Measurements from ENCODE around the gene SBF2.
"Not testable (repeated sequence)": the region's sequence is repeated elsewhere in the genome, so short reads cannot be mapped to it uniquely, and the experiment has no call there.

The SBF2 gene

DNA sequence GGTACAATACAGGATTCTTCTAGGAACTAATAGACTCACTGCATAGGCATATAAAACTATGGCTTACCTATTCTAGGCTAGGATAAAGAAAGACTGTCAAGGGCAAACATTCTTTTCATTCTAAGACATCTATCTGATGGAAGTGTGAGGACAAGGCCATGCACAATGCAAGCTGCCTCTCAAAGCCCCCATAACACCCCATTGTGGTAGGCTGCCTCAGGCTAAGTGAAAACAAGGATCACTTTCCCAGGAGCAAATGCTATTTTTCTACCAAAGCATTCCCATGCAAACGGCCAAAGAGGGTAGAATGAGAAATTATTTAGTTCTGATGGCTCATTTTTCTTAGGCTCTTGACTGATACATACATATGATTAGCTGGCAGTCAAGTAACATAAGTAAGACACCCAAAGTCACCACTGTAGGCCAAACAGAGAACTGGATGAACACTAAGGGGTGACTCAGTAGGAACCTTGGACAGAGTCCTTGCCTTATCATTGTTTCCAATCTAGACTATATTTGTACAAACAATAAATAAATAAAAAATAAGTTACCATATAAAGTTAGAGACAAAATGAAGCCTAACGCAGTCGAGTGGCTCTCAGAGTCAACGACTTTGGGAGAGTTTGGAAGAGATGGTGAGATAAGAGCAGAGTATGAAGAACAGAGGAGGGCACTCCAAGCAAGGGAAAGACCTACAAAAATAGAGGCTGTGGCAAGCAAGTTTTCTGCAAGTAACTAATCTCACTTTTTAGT, 303.6 kb downstream of the SBF2 start:
- no peak for DNase-seq

DNA sequence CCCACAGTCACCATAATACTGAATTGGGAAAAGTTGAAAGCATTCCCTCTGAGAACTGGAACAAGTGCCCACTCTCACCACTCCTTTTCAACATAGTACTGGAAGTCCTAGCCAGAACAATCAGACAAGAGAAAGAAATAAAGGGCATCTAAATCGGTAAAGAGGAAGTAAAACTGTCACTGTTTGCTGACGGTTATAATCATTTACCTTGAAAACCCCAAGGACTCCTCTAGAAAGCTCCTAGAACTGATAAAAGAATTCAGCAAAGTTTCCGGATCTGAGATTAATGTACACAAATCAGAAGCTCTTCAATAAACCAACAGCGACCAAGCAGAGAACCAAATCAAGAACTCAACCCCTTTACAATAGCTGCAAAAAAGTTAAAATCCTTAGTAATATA, 306.7 kb downstream of the SBF2 start:
- not testable (repeated sequence) for DNase-seq

- DNase-seq: no peak
These were observed 311.0 kb downstream of the SBF2 start for GRCh38 chr11:9982796-9983579.

DNA sequence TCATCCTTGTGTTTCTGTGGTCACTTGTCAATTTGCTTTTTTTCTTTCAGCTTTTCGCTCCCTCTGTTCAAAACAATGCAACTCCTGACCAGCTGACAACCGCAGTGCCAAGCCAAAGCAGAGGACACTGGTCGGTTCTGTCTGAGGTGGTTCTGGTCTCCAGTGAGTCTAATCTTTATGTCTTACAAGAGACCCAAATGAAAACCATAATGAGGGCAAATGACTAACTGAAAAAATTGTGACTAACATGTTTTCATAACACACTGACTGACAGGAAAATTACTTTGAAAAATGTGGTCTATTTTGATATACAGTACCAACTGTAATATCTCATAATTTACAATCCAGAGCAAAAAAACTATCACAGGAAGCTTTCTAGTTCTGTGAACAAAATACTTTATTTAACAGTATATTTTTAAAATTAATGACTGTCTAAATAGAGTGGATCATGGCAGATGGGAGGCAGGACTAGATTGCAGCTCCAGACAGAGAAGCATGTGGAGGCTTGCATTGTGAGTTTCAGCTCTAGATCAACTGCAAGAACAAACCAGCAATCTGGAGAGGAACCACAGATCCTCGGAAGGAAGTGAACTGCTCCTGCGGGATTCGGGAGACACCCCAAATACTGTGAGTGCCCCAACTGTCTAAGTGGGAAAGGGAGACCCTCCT, 311.8 kb downstream of the SBF2 start:
- DNase-seq: no peak

GRCh38 chr11:9980931-9981330, 313.1 kb downstream of the SBF2 start:
- no peak for DNase-seq

GRCh38 chr11:9977554-9977953, 316.5 kb downstream of the SBF2 start:
- no peak for DNase-seq

GRCh38 chr11:9974375-9974774, 319.6 kb downstream of the SBF2 start:
- DNase-seq: no peak

DNA sequence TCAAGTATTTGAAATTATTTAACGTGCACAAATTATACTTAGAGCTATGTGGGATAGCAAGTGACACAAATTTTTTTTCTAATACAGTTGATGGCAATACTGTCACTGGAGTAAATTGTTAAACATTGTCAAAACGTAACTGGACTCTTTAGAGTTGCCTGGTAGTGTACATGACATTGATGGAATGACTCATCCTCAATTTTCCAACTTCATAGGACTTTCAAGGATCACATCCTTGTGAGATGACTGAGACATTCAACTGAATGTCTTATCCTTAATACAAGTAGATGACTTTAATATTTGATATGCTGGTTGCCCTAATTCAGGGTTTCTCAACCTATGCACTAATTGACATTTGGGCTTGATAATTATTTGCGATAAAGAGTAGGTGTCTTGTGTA, 320.1 kb downstream of the SBF2 start:
- no peak for DNase-seq

DNA sequence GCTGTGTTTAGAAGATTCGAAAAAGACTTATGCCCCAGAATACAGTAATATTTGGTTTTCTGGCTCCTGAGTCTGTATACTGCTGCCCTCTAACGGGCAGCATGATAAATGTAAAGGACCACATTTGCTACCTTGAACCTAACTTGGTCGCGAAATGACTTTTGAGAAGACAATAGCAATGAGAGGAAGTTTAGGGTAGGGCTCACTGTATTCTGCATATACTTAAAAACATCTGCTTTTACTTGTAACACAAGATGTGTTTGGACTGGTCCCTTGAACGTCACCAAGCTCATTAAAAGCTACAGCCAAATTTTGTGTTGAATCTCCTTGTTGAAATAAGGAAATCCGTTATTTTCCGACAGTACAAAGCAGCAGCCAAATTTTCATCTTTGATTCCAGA, 321.0 kb downstream of the SBF2 start:
- DNase-seq: peak; percentile 47

DNA sequence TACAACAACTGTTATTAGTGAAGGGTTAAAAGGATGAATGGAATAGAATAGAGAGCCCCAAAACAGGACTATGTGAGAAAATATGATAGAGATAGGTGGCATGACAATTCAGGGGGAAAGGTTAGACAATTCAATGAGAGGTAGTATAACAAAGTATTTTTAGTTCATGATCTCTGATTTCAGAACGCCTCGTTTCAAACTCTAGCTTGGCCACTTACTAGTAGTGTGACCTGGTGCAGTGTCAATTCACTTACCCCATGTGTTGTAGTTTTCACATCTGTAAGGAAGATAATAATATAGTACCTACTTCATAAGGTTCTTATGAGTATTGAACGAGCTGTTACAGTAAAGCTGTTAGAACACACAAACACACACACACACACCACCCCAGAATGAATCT, 322.1 kb downstream of the SBF2 start:
- DNase-seq: no peak

DNA sequence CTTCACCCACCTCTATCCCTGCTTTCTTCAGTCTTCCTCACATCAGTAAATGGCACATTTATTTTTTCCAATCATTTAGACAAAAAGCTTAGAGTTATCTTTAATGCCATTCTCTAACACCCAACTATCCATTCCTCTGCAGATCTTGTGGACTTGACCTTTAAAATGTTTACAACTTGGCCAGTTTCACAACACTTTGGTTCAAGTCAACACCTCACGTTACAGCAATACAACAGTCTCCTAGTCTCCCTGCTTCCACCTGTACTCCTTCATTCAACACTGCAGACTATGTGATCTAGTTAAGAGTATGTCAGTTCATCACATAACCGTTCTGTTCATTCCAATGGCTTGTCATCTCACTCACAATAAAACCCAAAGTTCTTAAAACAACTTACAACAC, 325.0 kb downstream of the SBF2 start:
- DNase-seq: no peak

GRCh38 chr11:9962722-9963121, 331.3 kb downstream of the SBF2 start:
- no peak for DNase-seq

- no peak for DNase-seq
These were observed 336.9 kb downstream of the SBF2 start for GRCh38 chr11:9957072-9957471.

DNA sequence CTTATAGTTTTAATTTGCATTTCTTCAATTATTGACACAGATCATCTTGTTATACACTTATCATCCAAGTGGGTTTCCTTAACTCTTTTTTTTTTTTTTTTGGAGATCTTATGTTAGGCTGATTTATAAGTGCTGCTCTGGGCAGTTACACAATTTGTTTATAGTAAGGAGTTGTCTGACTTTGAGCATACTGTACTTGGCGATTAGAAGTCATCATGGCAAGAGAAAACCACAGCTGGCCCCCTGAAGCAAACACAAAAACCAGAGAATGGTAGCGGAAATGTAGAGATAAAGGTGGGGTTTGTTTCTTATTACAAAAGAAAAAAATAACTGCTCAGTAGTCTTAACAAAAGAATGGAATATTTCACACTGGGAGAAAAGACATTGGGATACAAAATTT, 337.5 kb downstream of the SBF2 start:
- no peak for DNase-seq

GRCh38 chr11:9955391-9955790, 338.6 kb downstream of the SBF2 start:
- DNase-seq: no peak

- DNase-seq: no peak
These were observed 339.9 kb downstream of the SBF2 start for GRCh38 chr11:9953994-9954626.

DNA sequence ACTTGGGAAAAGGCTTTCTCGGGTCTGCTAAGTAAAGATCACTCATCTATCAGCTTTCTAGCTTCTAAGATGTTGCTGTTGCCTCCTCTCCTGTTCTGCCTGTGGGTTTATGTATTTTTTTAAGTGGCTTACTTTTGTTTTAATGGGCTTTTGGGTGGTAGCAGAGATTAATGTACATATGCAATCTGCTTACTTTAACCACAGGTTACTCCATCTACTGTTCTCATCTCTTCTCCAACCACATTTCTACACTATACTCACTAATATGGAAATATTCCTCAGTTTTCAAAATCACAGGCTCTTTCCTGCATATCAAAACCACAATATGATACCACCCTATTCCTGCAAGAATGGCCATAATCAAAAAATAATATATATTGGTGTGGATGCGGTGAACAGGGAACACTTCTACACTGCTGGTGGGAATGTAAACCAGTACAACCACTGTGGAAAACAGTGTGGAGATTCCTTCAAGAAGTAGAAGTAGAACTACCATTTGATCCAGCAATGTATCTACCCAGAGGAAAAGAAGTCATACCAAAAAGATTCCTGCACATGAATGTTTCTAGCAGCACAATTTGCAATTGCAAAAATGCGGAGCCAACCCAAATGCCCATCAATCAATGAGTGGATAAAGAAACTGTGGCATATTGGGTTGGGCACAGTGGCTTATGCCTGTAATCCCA, 341.4 kb downstream of the SBF2 start:
- DNase-seq: no peak

DNA sequence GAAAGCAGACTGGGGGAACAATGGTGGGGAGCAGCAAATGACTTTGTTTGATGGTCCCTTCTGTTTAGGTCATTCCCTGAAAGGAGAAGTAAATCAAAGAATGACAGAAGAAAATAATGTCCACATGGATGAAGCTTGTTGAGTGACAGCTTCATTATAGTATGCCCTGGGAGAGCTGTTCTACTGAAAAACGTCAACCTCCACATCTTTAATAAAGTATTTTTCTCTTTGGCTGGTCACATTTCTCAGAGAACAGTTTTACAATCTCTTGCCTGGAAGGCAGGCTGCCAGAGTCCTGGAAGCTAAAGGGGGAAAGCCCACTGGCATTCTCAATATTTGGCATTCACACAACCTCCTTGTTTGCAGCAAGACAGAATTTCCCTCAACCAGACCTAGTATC, 342.2 kb downstream of the SBF2 start:
- DNase-seq: no peak

- no peak for DNase-seq
These were observed 343.6 kb downstream of the SBF2 start for GRCh38 chr11:9950462-9950861.

- DNase-seq: peak; percentile 2
These were observed 346.7 kb downstream of the SBF2 start for GRCh38 chr11:9947231-9947864.

DNA sequence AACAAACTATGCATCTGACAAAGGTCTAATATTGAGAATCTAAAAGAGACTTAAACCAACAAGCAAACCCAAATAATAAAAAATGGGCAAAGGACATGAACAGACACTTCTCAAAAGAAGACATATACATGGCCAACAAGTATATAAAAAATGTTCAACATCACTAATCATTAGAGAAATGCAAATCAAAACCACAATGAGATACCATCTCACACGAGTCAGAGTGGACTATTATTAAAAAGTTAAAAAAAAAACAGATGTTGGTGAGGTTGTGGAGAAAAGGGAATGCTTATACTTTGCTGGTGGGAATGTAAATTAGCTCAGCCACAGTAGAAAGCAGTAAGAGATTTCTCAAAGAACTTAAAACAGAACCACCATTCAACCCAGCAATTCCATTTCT, 348.3 kb downstream of the SBF2 start:
- not testable (repeated sequence) for DNase-seq

DNA sequence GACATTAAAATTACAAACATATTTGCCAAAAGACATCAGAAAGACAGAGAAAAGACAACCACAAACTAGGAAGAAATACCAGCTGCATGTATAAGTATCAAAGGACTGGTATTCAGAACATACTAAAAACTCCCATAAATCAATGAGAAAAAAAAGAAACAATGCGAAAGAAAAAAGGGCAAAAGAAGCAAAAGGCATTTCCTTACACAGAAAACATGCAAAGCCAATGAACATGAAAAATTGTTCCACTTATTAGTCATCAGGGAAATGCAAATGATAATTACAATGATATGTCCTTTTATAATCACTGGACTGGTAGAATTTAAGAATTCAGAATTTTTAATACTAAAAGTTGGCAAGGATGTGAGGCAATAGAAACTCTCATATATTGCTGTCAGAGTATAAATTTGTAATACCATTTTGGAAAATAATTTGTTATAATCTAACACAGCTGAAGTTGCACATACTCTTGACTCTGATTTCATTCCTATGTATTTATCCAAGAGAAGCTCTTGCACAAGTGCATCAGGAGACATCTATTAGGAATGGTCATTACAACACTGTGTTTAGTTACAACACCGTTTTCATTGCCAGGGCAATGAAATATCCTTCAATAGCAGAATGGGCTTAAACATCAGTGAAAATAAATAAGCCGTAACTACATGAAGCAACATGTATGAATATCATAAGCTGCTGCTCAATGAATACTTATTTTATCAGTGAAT, 350.5 kb downstream of the SBF2 start:
- DNase-seq: peak; percentile 17

Data from inflammatory macrophage treated with lipopolysaccharide for 4 hours (primary cell).